SK-MEL-5 (cell line): ENCODE data around the gene ZBTB4. TPM values are rescaled to one million over a fixed set of nuclear protein-coding genes. Genes with fewer than 3 reads are reported as not detected.
A peak's percentile ranks its signal among the peaks of the same experiment; 100 is the strongest.
"Not testable (repeated sequence)": the region's sequence is repeated elsewhere in the genome, so short reads cannot be mapped to it uniquely, and the experiment has no call there.

ENCODE experiments used
- DNase-seq: peaks from one replicate; pipeline ENCODE4 v3.0.0-alpha.2; 2016; ENCODE audit warnings: low read depth, low spot score
- in situ Hi-C: cut with HindIII; loops from 2 replicates; pipeline ENCODE4 v1.10.0; 2016; ENCODE audit warnings: low sequenced_read_pairs, high pct_unique_total_duplicates, low pct_unique_long_range_greater_than_20kb
- total RNA-seq: library from RNA; depleted of rRNA; stranded (reverse); fragments of >200 nt; shearing (Covaris generic); gene quantifications from 2 replicates; pipeline ENCODE4 v1.2.3, GENCODE V29; 2014

Gene ZBTB4
- total RNA-seq, 1 experiment from 2014 or later, result 14.6 TPM

DNA sequence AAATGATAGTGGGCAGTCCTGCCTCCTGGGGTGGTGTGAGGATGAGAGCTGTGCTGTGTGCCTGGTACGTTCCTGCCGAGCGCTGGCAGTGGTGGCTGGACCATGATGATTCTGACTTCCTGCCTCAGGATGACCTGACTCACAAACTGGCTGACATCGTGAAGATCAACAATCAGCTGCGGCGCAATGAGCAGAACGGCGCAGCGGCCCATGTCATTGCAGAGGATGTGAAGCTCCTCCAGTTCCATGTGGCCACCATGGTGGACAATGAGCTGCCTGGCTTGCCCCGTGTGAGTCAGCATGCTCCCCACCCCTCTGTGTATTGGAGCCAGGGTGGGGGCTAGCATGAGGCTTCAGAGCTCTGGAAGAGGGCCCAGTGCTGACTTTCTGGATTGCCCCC lies 17.8 kb upstream of the ZBTB4 start:
- in situ Hi-C loops, result no loop called here
- no peak for DNase-seq

DNA sequence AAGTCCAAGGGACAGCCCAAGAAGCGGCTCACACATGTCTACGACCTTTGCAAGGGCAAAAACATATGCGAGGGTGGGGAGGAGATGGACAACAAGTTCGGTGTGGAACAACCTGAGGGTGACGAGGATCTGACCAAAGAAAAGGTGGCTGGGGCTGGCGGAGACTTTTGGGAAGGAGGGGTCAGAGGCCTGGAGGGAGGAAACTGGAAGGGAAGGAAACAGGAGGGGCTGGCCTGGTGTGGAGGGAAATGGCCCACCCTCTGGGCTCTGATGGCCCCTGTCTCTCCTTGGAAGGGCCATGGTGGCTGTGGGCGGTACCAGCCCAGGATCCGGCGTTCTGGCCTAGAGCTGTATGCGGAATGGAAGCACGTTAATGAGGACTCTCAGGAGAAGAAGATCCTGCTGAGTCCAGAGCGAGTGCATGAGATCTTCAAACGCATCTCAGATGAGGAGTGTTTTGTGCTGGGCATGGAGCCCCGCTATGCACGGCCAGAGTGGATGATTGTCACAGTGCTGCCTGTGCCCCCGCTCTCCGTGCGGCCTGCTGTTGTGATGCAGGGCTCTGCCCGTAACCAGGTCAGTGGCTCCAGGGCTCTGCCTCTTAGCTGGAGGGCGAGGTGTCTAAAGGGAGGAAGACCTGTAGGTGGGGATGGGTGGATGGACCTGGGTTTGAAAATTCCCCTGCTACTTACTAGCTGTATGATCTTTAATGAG lies 17.2 kb upstream of the ZBTB4 start:
- in situ Hi-C loops, result no loop called here
- no peak for DNase-seq

DNA sequence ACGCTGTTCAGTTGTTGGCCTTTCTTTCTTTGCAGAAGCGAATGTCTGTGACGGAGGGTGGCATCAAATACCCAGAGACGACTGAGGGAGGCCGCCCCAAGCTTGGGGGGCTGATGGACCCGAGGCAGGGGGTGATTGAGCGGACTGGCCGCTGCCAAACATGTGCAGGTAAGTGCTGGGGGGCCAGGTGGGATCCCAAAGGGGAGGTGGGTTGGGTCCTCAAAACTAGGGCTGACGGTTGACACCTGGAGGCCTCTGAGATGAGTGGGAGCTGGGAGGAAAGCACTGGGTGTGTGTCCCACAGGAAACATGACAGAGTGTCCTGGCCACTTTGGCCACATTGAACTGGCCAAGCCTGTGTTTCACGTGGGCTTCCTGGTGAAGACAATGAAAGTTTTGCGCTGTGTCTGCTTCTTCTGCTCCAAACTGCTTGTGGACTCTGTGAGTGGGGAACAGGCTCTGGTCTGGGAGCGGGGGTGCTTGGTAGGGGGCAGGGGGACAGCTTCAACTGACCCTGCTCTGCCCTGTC lies 16.5 kb upstream of the ZBTB4 start:
- in situ Hi-C loops, result no loop called here
- no peak for DNase-seq

DNA sequence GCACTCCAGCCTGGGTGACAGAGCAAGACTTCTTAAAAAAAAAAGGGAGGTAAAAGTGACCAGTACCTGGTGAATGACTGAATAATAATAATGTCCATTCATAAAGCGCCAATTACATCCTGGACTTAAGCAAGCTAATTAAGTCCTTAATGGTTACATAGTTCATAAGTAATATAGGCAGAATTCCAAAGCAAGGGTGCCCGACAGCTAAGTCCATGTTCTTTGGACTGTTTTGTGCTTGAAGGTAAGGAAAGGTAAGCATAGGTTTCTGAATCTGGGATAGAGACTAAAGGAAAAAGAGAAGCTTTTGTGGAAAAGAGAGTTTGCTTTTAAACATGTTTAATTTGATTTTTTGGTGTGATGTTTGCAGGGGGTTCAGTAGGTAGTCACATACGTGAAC lies 14.5 kb upstream of the ZBTB4 start:
- in situ Hi-C loops, result no loop called here
- DNase-seq, result no peak

- in situ Hi-C loops, result no loop called here
- no peak for DNase-seq
Measured at GRCh38 chr17:7491583-7491982, 12.2 kb upstream of the ZBTB4 start.

- no peak for DNase-seq
- in situ Hi-C loops, result no loop called here
Measured at GRCh38 chr17:7490144-7490543, 10.7 kb upstream of the ZBTB4 start.

DNA sequence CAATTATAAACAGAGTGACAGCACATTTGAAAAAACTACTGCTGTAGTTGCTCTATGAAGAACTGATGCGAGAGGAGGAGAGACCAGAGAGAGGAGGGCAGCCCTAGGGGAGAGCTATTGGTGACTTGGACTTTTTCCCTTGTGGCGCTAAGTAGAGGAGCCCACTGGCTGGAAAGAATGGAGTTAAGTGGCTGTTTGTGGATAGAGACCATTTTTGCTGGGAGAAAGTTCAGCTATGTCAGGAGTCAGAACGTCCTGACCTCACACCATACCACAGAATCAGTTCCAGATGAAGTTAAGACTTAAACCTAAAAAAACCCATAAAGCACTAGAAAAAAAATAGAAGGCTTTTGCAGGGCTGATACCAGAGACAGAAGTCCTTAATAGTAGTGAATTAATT lies 6.8 kb upstream of the ZBTB4 start:
- no peak for DNase-seq
- in situ Hi-C loops, result no loop called here

GRCh38 chr17:7484919-7485377 lies 5.5 kb upstream of the ZBTB4 start:
- no peak for DNase-seq
- in situ Hi-C loops, result no loop called here

DNA sequence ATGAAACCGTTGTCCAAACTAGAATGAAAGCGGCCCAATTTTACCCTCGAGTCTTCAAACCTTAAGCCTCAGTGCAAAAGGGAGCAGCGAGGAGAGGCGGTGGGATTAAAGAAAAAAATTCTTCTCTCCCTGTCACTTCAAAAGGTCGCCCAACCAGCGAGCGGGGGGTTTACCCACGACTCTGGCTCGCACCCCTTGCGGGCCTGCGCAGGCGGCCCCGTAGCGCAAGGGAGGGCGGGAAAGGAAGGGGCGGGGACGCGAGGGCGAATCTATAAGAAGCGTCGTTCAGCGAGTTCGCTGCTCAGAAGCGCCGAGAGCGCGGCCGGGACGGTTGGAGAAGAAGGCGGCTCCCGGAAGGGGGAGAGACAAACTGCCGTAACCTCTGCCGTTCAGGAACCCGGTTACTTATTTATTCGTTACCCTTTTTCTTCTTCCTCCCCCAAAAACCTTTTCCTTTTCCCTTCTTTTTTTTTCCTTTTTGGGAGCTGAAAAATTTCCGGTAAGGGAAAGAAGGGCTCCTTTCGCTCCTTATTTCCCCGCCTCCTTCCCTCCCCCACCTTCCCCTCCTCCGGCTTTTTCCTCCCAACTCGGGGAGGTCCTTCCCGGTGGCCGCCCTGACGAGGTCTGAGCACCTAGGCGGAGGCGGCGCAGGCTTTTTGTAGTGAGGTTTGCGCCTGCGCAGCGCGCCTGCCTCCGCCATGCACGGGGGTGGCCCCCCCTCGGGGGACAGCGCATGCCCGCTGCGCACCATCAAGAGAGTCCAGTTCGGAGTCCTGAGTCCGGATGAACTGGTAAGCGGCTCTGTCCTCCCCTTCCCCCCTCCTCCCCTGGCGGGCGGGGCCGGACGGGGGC lies 4.9 kb upstream of the ZBTB4 start, which contains the start of gene POLR2A:
Gene POLR2A, plus strand, starts transcription at position 300 of the 852 bp plus-strand sequence.
- peak; percentile 96 for DNase-seq
- in situ Hi-C loops, result no loop called here

- peak; percentile 92 for DNase-seq
- in situ Hi-C loops, result no loop called here
Measured at GRCh38 chr17:7483255-7484066, 4.0 kb upstream of the ZBTB4 start.

DNA sequence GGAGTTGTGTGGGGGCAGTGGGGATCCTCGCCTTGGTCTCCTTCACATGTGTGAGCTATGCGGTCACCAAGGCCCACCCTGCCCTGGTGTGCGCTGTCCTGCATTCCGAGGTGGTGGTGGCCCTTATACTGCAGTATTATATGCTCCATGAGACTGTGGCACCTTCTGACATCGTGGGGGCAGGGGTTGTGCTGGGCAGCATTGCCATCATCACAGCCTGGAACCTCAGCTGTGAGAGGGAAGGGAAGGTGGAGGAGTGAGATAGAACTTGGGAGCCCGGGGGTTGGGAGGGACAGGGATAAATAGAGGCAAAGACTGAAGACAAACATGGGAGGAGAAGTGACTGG lies 3.3 kb upstream of the ZBTB4 start:
- DNase-seq, in situ Hi-C loops: not testable (repeated sequence)

- in situ Hi-C loops, result not testable (repeated sequence)
Measured at GRCh38 chr17:7481842-7482741, 2.7 kb upstream of the ZBTB4 start.

DNA sequence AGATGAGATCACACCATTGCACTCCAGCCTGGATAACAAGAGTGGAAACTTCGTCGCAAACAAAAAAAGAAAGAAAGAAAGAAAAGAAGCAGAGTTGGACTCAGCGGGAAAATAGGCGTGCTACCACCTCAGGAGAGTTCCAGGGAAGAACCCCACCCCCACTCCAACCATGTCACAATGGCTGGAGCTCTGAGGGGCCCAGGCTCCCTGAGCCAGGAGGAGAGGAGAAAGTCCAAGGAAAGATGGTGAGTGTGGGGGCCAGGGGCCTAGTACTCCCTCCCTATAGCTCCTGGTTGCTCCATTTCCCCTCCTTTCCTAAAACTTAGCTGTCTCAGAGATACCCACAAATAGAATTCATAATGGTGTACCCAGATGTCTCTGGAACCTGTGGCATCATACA lies 1.8 kb upstream of the ZBTB4 start, which contains the start of gene SLC35G6:
Gene SLC35G6, plus strand, starts transcription at position 172 of the 400 bp plus-strand sequence. Its CDS starts 71 bp downstream, at position 243.
- in situ Hi-C loops, DNase-seq: not testable (repeated sequence)

More at GRCh38 chr17:7481842-7482741, 2.7 kb upstream of the ZBTB4 start:
- not testable (repeated sequence) for DNase-seq

DNA sequence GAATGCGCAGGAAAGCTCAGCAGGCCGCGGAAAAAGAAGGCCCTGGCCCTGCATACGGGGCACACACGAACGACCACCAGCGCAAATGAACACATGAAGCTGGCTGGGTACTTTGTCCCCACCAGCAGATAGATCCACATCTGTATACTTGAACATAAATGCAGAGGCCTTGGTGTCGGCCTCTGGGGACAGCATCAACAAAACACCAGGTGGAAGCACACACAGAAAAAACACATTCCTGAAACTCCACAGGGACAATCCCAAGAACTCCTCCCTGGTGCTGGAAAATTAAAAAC lies 606 bp upstream of the ZBTB4 start:
- in situ Hi-C loops, result no loop called here

DNA sequence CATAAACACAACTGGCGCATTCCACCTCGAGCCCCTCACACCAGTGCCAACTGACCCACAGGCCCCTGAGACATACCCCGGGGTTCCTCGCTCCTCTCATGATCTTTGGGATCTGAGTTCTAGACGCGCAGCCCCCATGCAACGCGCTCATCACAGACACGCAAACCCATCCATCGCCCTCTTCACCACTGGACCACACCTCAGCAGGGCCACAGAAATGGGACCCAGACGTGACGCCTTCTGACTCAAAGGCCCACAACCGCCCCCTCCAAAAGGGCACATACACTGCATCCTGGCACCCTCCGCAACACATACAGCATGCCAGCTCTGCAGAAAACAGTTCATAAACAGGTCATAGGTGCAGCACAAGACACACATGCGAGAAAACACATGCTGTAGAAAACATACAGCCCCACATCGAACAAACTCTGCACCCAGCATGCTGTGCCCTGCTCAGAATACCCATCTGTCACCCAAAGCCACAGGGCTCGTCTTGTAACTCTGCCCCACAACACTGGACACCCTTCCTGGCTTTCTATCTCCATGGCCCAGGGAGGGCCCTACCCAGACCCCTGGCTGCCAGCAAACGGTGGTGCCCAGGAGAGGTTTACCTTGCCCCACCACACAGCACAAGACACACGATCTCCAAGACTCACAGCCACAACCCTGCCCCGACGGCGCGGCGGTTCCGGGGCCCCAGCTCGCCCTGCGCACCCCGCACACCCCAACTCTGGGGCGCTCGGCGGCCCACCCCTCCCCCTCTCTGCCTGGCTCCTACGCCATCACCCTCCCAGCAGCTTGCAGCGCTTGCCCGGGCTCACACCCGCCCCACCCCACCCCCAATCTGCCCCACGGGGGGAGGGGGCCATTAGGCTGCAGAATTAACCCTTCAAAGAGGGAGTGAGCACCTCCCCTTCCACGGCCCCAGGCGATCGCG lies 887 bp downstream of the ZBTB4 start:
- in situ Hi-C loops, result no loop called here
- DNase-seq, result peak; percentile 27

More for the DNA sequence above, 606 bp upstream of the ZBTB4 start:
- DNase-seq, result no peak
